Natural killer cell (primary cell): ENCODE measurements around the gene DCN. TPM values are rescaled to one million over a fixed set of nuclear protein-coding genes. Genes with fewer than 3 reads are reported as not detected.

Source experiments
- ATAC-seq, 3 donors: fragments of 150-1000 bp in 2 of 3; fragments of 200-7000 bp in 1 of 3; cut with Tn5 transposase; 1 replicate in 1 of 3; 2 replicates in 2 of 3; pipeline ENCODE4 v1.10.0; 2021; ENCODE audit warnings: mild to moderate bottlenecking in 2 of 3, moderate library complexity in 2 of 3
- DNase-seq, 2 donors: peaks; one replicate each; pipeline versions ENCODE4 v3.0.0 to v3.0.0-alpha.2; 2013 to 2021; ENCODE audit warnings: mixed read lengths in 1 of 2
- H3K27ac ChIP-seq: one replicate; pipeline ENCODE4 v1.5.1; 2013; ENCODE audit warnings: mild to moderate bottlenecking, low read length
- H3K27me3 ChIP-seq: one replicate; pipeline ENCODE4 v1.6.1; 2013; ENCODE audit warnings: low read length; ENCODE audit not compliant: control insufficient read depth, insufficient read depth
- H3K36me3 ChIP-seq: one replicate; pipeline ENCODE4 v1.6.1; 2013; ENCODE audit warnings: low read length; ENCODE audit not compliant: control insufficient read depth, insufficient read depth
- H3K4me1 ChIP-seq: one replicate; pipeline ENCODE4 v1.6.1; 2013; ENCODE audit warnings: low read length; ENCODE audit not compliant: control insufficient read depth, insufficient read depth
- H3K4me3 ChIP-seq: one replicate; pipeline ENCODE4 v1.5.1; 2013; ENCODE audit warnings: low read length
- H3K9me3 ChIP-seq: one replicate; pipeline ENCODE4 v1.6.1; 2013; ENCODE audit warnings: low read length; ENCODE audit not compliant: control insufficient read depth, insufficient read depth
- H3K27ac Mint-ChIP-seq, 2 donors: one replicate each; pipeline ENCODE4 v1.8.0; 2022; ENCODE audit warnings: mild to moderate bottlenecking in 2 of 2, mixed read lengths in 2 of 2, moderate library complexity in 1 of 2
- H3K27me3 Mint-ChIP-seq, 2 donors: one replicate each; pipeline ENCODE4 v1.8.0; 2022; ENCODE audit warnings: low read depth in 2 of 2, mixed read lengths in 2 of 2
- H3K36me3 Mint-ChIP-seq: one replicate; pipeline ENCODE4 v1.8.0; 2022; ENCODE audit warnings: mixed read lengths
- H3K4me1 Mint-ChIP-seq, 2 donors: one replicate each; pipeline ENCODE4 v1.8.0; 2022; ENCODE audit warnings: mixed read lengths in 2 of 2
- H3K4me3 Mint-ChIP-seq: one replicate; pipeline ENCODE4 v1.8.0; 2022; ENCODE audit warnings: mild to moderate bottlenecking, moderate library complexity, mixed read lengths
- H3K9me3 Mint-ChIP-seq, 2 donors: one replicate each; pipeline ENCODE4 v1.8.0; 2022; ENCODE audit warnings: mixed read lengths in 2 of 2
- WGBS: methylation state at CpG from one replicate; pipeline ENCODE4 v1.1.7; 2013; ENCODE audit warnings: missing lambda C conversion rate; ENCODE audit not compliant: insufficient coverage; 5-methylcytosine and 5-hydroxymethylcytosine counted together
- intact Hi-C: fragments of 100-400 bp; cut with micrococcal nuclease; formaldehyde crosslinking; loops from one replicate; pipeline ENCODE4 v1.14.2; 2022
- total RNA-seq, 4 donors: library from RNA; stranded (reverse); fragments of 120-200 nt in 1 of 4; gene quantifications; one replicate each; pipeline versions ENCODE4 v1.2.3 to v1.2.4, GENCODE V29; 2013 to 2022
- TF ChIP-seq, protein P1 (sequence below): fragments of 200-600 bp; IDR thresholded peaks from one replicate; pipeline ENCODE4 v1.8.0; 2022; ENCODE audit warnings: antibody characterized with exemption

Gene DCN
- total RNA-seq, 3 donors from 2014 or later (not counting 1 experiment from before 2014, with no cell fraction given), result 0.90 TPM; not detected in 2

DNA sequence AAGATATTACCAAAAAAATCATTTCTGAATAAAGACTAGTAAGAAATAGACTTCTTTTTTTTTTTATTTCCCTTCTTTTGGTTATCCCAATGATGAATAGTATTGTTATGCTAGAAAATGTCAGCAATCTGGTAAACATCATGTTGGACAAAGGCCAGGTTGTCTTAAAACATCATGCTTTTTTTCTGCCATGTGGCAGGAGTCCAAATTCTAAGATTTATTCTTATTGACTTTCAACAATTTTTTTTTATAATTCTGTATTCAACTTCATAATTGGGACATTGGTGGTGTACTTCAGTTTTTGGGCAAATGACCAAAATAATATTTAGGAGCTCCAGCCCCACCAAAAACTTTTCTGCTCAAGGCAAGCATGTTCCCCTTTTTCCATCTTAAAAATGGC, 10.5 kb downstream of the DCN start:
- Histone ChIP-seq H3K4me3 (no peak overlapping the region), H3K27ac (no peak overlapping the region), H3K27me3 (no peaks in the 10 kb centered on the region), H3K9me3 (no peaks in the 10 kb centered on the region), H3K4me1 (no peaks in the 10 kb centered on the region), H3K36me3 (no peaks in the 10 kb centered on the region)
- Mint-ChIP-seq H3K4me1 (no peaks in the 10 kb centered on the region), H3K27ac (no peak overlapping the region), H3K9me3 (no peaks in the 10 kb centered on the region), H3K4me3 (no peak overlapping the region), H3K36me3 (no peaks in the 10 kb centered on the region), H3K27me3 (no peaks in the 10 kb centered on the region)
- ATAC-seq (no peak), DNase-seq (no peak)
- TF ChIP-seq, protein P1, sequence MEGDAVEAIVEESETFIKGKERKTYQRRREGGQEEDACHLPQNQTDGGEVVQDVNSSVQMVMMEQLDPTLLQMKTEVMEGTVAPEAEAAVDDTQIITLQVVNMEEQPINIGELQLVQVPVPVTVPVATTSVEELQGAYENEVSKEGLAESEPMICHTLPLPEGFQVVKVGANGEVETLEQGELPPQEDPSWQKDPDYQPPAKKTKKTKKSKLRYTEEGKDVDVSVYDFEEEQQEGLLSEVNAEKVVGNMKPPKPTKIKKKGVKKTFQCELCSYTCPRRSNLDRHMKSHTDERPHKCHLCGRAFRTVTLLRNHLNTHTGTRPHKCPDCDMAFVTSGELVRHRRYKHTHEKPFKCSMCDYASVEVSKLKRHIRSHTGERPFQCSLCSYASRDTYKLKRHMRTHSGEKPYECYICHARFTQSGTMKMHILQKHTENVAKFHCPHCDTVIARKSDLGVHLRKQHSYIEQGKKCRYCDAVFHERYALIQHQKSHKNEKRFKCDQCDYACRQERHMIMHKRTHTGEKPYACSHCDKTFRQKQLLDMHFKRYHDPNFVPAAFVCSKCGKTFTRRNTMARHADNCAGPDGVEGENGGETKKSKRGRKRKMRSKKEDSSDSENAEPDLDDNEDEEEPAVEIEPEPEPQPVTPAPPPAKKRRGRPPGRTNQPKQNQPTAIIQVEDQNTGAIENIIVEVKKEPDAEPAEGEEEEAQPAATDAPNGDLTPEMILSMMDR, result no peak
- intact Hi-C loops, result no loop called here

DNA sequence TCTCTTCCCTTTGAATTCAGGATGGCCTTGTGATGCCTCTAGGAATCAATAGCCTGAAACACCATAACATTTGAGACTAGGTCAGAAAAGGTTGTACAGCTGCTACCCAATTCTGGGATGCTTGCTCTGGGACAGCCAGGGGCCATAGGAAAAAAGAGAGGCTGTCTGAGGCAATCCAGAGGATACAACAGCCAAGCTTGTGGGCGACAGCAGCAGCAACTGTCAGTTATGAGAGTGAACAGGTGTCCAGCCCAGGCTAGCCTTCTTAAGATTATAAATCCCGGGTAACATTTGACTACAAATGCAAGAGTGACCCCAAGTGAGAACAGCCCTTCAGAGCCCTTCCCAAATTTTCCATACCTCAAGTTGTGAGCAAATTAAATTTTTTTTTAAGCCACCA, 11.1 kb downstream of the DCN start:
- Mint-ChIP-seq H3K36me3 (no peaks in the 10 kb centered on the region), H3K4me1 (no peaks in the 10 kb centered on the region), H3K27ac (no peak overlapping the region), H3K27me3 (no peaks in the 10 kb centered on the region), H3K9me3 (no peaks in the 10 kb centered on the region), H3K4me3 (no peak overlapping the region)
- Histone ChIP-seq H3K4me3 (no peak overlapping the region), H3K27me3 (no peaks in the 10 kb centered on the region), H3K27ac (no peak overlapping the region), H3K9me3 (no peaks in the 10 kb centered on the region), H3K4me1 (no peaks in the 10 kb centered on the region), H3K36me3 (no peaks in the 10 kb centered on the region)
- TF ChIP-seq, protein P1, result no peak
- 86% methylated on average over 2 of the region's 2 CpGs for WGBS
- ATAC-seq (no peak), DNase-seq (no peak)
- intact Hi-C loops, result no loop called here

DNA sequence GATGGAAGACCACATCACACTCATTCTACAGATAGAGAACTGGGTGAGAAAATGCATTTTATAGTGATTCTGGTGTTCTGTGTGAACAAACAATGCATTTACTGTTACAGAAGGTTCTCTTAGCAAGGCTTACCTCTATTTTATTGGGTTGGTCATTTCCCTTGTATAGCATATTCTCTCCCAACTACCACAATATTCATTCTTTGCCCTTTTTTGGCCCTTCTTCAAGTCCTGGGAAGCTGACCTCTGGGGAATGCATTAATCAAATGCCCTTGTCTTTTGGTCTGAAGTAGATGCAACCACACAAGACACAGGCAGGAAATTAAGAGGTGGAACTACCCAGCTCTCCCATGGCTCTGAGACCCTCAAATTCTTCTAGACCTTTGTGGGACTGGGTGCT, 19.5 kb downstream of the DCN start:
- H3K4me1 ChIP-seq, result no peaks in the 10 kb centered on the region
- no peaks in the 10 kb centered on the region for H3K4me1 Mint-ChIP-seq
- H3K36me3 Mint-ChIP-seq, result no peaks in the 10 kb centered on the region
- no peaks in the 10 kb centered on the region for H3K27me3 Mint-ChIP-seq
- ATAC-seq (no peak), DNase-seq (no peak)
- no peaks in the 10 kb centered on the region for H3K27me3 ChIP-seq
- H3K4me3 Mint-ChIP-seq, result no peak overlapping the region
- H3K9me3 Mint-ChIP-seq, result no peaks in the 10 kb centered on the region
- TF ChIP-seq, protein P1, result no peak
- intact Hi-C loops, result no loop called here
- H3K27ac ChIP-seq, result no peak overlapping the region
- H3K27ac Mint-ChIP-seq, result no peak overlapping the region
- no peaks in the 10 kb centered on the region for H3K9me3 ChIP-seq
- H3K4me3 ChIP-seq, result no peak overlapping the region
- no peaks in the 10 kb centered on the region for H3K36me3 ChIP-seq

DNA sequence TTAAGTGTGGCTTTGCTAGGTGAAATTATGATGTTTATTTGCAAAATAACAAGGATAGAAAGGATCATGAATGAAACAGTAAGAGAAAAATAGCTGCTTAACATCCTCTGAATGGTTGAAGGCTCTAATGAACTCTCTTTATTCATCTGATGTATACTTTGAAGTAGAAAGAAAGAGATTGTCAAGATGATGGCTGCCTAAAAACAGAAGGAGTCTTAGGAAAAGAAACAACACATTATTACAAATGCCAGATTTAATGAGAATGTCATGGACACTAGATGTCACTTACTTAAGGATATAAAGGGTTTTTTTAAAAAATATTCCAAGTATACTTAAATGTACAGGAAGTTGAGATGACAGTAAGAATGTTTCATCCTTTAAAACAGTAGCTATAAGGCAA, 21.6 kb downstream of the DCN start:
- H3K36me3 ChIP-seq, result no peaks in the 10 kb centered on the region
- H3K4me1 ChIP-seq, result no peaks in the 10 kb centered on the region
- H3K27ac ChIP-seq, result no peak overlapping the region
- Mint-ChIP-seq H3K27me3 (no peaks in the 10 kb centered on the region), H3K27ac (no peak overlapping the region), H3K4me3 (no peak overlapping the region), H3K9me3 (no peaks in the 10 kb centered on the region), H3K36me3 (no peaks in the 10 kb centered on the region), H3K4me1 (no peaks in the 10 kb centered on the region)
- no peak for ATAC-seq
- intact Hi-C loops, result no loop called here
- H3K27me3 ChIP-seq, result no peaks in the 10 kb centered on the region
- H3K9me3 ChIP-seq, result no peaks in the 10 kb centered on the region
- no peak overlapping the region for H3K4me3 ChIP-seq
- DNase-seq, result no peak
- TF ChIP-seq, protein P1, result no peak
